OCI-LY1 (cell line): ENCODE measurements around the gene NOTCH1.

Experiments
- H2AFZ ChIP-seq: fragments of 200-600 bp; sonication (generic), shearing (Covaris generic); 2 replicates; pipeline ENCODE4 v1.6.0; 2014; ENCODE audit warnings: antibody characterized with exemption, mild to moderate bottlenecking, low read length
- H3F3A ChIP-seq: fragments of 200-600 bp; sonication (generic), shearing (Covaris generic); 2 replicates; pipeline ENCODE4 v1.6.0; 2014; ENCODE audit warnings: mild to moderate bottlenecking, antibody characterized with exemption, low read length, moderate library complexity; ENCODE audit not compliant: insufficient read depth
- H3K27ac ChIP-seq: fragments of 200-600 bp; sonication (generic); 2 replicates; pipeline ENCODE4 v1.5.1; 2014; ENCODE audit warnings: low read length, mixed run types, mild to moderate bottlenecking, low read depth; ENCODE audit not compliant: poor library complexity, severe bottlenecking
- H3K27me3 ChIP-seq: fragments of 200-600 bp; sonication (generic); 2 replicates; pipeline ENCODE4 v1.6.0; 2014; ENCODE audit warnings: antibody characterized with exemption, mild to moderate bottlenecking, low read length, moderate library complexity; ENCODE audit not compliant: insufficient read depth
- H3K36me3 ChIP-seq: fragments of 200-600 bp; sonication (generic); 2 replicates; pipeline ENCODE4 v1.6.1; 2014; ENCODE audit warnings: mild to moderate bottlenecking, antibody characterized with exemption, low read length, moderate library complexity, mixed read lengths; ENCODE audit not compliant: insufficient read depth
- H3K4me1 ChIP-seq: fragments of 200-600 bp; sonication (generic); 2 replicates; pipeline ENCODE4 v1.5.1; 2014; ENCODE audit warnings: mild to moderate bottlenecking, low read length, moderate library complexity; ENCODE audit not compliant: insufficient read depth, severe bottlenecking
- H3K4me2 ChIP-seq: fragments of 200-600 bp; sonication (generic), shearing (Covaris generic); 2 replicates; pipeline ENCODE4 v1.6.1; 2014; ENCODE audit warnings: low read length
- H3K4me3 ChIP-seq: fragments of 200-600 bp; sonication (generic); 2 replicates; pipeline ENCODE4 v1.5.1; 2014; ENCODE audit warnings: low read length, low read depth, mild to moderate bottlenecking, mixed read lengths; ENCODE audit not compliant: poor library complexity, severe bottlenecking
- H3K79me2 ChIP-seq: fragments of 200-600 bp; shearing (Covaris generic); 2 replicates; pipeline ENCODE4 v1.6.1; 2016; ENCODE audit warnings: mixed run types, low read length, mixed read lengths; ENCODE audit not compliant: insufficient read depth
- H3K9ac ChIP-seq: fragments of 200-600 bp; sonication (generic), shearing (Covaris generic); 2 replicates; pipeline ENCODE4 v1.6.1; 2014; ENCODE audit warnings: mild to moderate bottlenecking, low read length, mixed read lengths
- H3K9me2 ChIP-seq: fragments of 200-600 bp; sonication (generic), shearing (Covaris generic); 2 replicates; pipeline ENCODE4 v1.6.1; 2014; ENCODE audit warnings: low read depth, mild to moderate bottlenecking, low read length, mixed read lengths
- H3K9me3 ChIP-seq: fragments of 200-600 bp; shearing (Covaris generic); 2 replicates; pipeline ENCODE4 v1.6.1; 2014; ENCODE audit warnings: low read length, mixed read lengths
- H4K20me1 ChIP-seq: fragments of 200-600 bp; sonication (generic), shearing (Covaris generic); 2 replicates; pipeline ENCODE4 v1.6.0; 2016; ENCODE audit warnings: mild to moderate bottlenecking, low read length; ENCODE audit not compliant: insufficient read depth
- EZH2 ChIP-seq: fragments of 200-600 bp; sonication (generic), shearing (Covaris generic); IDR thresholded peaks from 2 replicates; pipeline ENCODE4 v1.8.0; 2017; ENCODE audit warnings: borderline replicate concordance, mixed run types, mild to moderate bottlenecking, antibody characterized with exemption, low read length, moderate library complexity, mixed read lengths
- TF ChIP-seq, protein P1 (sequence below): fragments of 200-600 bp; sonication (generic), shearing (Covaris generic); IDR thresholded peaks from 2 replicates; pipeline ENCODE4 v1.5.1; 2017; ENCODE audit warnings: mild to moderate bottlenecking, antibody characterized with exemption, low read length, moderate library complexity, mixed read lengths

Gene NOTCH1

DNA sequence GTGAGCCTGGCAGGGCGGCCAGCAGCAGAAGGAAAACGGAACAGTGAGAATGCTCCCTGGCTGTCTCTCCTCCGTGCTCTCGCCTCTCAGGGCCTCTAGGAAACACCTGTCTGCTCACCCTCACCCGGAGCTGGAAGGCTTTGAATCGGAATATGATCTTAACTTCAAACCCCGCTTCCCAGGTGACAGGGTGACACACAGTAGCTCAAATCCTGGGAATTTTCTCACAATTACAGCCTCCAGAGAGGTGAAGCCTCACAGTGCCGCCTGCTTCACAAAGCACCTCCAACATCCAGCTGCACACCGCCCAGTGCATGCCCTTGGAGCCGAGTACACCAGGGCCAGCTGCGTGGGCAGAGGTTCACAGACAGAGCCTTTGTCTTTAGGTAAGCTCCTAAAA lies 75.5 kb downstream of the NOTCH1 start:
- Histone ChIP-seq H3K4me1 (no peaks in the 10 kb centered on the region), H3K36me3 (peaks cover 98% of the 10 kb centered on the region), H3K27me3 (no peaks in the 10 kb centered on the region), H3K4me2 (no peak overlapping the region), H4K20me1 (no peaks in the 10 kb centered on the region), H3K4me3 (no peak overlapping the region), H3K9ac (no peak overlapping the region), H2AFZ (no peak overlapping the region), H3K9me2 (no peaks in the 10 kb centered on the region), H3K27ac (no peak overlapping the region), H3F3A (no peaks in the 10 kb centered on the region), H3K9me3 (no peaks in the 10 kb centered on the region), H3K79me2 (no peaks in the 10 kb centered on the region)
- TF ChIP-seq, protein P1, sequence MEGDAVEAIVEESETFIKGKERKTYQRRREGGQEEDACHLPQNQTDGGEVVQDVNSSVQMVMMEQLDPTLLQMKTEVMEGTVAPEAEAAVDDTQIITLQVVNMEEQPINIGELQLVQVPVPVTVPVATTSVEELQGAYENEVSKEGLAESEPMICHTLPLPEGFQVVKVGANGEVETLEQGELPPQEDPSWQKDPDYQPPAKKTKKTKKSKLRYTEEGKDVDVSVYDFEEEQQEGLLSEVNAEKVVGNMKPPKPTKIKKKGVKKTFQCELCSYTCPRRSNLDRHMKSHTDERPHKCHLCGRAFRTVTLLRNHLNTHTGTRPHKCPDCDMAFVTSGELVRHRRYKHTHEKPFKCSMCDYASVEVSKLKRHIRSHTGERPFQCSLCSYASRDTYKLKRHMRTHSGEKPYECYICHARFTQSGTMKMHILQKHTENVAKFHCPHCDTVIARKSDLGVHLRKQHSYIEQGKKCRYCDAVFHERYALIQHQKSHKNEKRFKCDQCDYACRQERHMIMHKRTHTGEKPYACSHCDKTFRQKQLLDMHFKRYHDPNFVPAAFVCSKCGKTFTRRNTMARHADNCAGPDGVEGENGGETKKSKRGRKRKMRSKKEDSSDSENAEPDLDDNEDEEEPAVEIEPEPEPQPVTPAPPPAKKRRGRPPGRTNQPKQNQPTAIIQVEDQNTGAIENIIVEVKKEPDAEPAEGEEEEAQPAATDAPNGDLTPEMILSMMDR, result no peak
- TF ChIP-seq EZH2, result no peak

DNA sequence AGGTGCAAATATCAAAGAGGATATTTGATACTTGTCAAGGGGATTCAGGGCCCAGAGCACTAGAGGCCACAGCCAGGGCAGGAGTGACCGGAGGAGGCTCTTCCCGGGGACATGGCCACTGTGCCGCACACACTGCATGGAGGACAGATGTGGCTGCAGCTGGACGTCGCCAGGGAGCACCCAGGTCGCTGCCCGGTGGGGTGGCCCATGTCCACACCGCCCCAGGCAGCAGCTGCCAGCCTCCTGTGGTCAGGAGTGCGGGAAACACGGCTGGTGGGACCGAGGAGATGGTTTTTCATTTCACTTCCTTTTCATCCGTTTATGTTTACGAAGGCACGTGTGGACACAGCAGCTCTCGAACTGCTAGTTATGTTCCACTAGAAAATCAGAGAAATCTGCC lies 78.1 kb downstream of the NOTCH1 start:
- TF ChIP-seq EZH2, result no peak
- TF ChIP-seq, protein P1, result no peak
- Histone ChIP-seq H2AFZ (no peak overlapping the region), H3K27me3 (no peaks in the 10 kb centered on the region), H3K27ac (no peak overlapping the region), H3K79me2 (no peaks in the 10 kb centered on the region), H3K4me2 (no peak overlapping the region), H3K9me2 (no peaks in the 10 kb centered on the region), H3K9ac (no peak overlapping the region), H3K9me3 (no peaks in the 10 kb centered on the region), H3K36me3 (peaks cover 98% of the 10 kb centered on the region), H4K20me1 (no peaks in the 10 kb centered on the region), H3K4me1 (no peaks in the 10 kb centered on the region), H3K4me3 (no peak overlapping the region), H3F3A (no peaks in the 10 kb centered on the region)

DNA sequence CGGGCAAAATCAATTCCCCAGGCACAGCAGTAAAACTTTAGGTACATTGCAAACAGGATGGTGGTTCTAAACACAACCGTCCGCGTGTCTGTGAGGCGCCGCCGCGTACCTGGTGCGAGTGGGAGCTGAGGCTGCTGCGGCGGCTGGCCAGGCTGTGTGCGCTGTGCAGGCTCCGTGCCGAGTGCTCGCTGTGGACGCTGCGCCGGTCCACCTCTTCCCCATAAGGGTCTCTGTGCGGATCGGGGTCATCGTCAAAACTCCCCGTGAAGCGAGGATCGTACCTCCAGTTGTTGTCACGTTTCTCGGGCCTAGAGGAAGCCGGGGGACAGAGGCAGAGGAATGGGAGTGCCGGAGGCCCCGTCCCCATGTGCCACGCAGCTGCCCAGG lies 79.7 kb downstream of the NOTCH1 start:
- no peaks in the 10 kb centered on the region for H3K27me3 ChIP-seq
- no peaks in the 10 kb centered on the region for H3F3A ChIP-seq
- H3K4me3 ChIP-seq, result no peak overlapping the region
- peaks cover 97% of the 10 kb centered on the region for H3K36me3 ChIP-seq
- H3K9ac ChIP-seq, result no peak overlapping the region
- H2AFZ ChIP-seq, result no peak overlapping the region
- H3K9me2 ChIP-seq, result no peaks in the 10 kb centered on the region
- H3K4me1 ChIP-seq, result no peaks in the 10 kb centered on the region
- TF ChIP-seq, protein P1, result no peak
- no peak for TF ChIP-seq EZH2
- no peaks in the 10 kb centered on the region for H4K20me1 ChIP-seq
- no peaks in the 10 kb centered on the region for H3K9me3 ChIP-seq
- H3K79me2 ChIP-seq, result no peaks in the 10 kb centered on the region
- H3K27ac ChIP-seq, result no peak overlapping the region
- H3K4me2 ChIP-seq, result no peak overlapping the region
